AML-193 (cell line): Measurements from ENCODE around the gene CEP295NL.
A peak's percentile ranks its signal among the peaks of the same experiment; 100 is the strongest.
"Not testable (repeated sequence)": the region's sequence is repeated elsewhere in the genome, so short reads cannot be mapped to it uniquely, and the experiment has no call there.

Experiments
- DNase-seq, 2 experiments: peaks; one replicate each; lab custom pipeline; 2025; lab: John Stamatoyannopoulos, UW

CEP295NL gene

GRCh38 chr17:78903101-78903779 is at the start of gene CEP295NL:
Gene CEP295NL, minus strand, starts transcription at chr17:78903201. Its CDS starts 1,373 bp downstream, at chr17:78901828.
- DNase-seq, result no peak

- DNase-seq, result no peak
Observed at GRCh38 chr17:78952706-78953105, 49.7 kb upstream of the CEP295NL start.

- DNase-seq, result no peak
Observed at GRCh38 chr17:78951967-78952551, 49.1 kb upstream of the CEP295NL start.

- no peak for DNase-seq
Observed at GRCh38 chr17:78950870-78951269, 47.9 kb upstream of the CEP295NL start.

GRCh38 chr17:78947235-78948149 is 44.5 kb upstream of the CEP295NL start:
- DNase-seq, result no peak

- DNase-seq, result no peak
Observed at GRCh38 chr17:78946631-78947030, 43.6 kb upstream of the CEP295NL start.

GRCh38 chr17:78946131-78946530 is 43.1 kb upstream of the CEP295NL start:
- DNase-seq, result no peak

- not testable (repeated sequence) for DNase-seq
Observed at GRCh38 chr17:78945455-78945854, 42.5 kb upstream of the CEP295NL start.

- DNase-seq, result no peak
Observed at GRCh38 chr17:78944956-78945355, 42.0 kb upstream of the CEP295NL start.

GRCh38 chr17:78944026-78944425 is 41.0 kb upstream of the CEP295NL start:
- no peak for DNase-seq

- no peak for DNase-seq
Observed at GRCh38 chr17:78940708-78941107, 37.7 kb upstream of the CEP295NL start.

GRCh38 chr17:78940258-78940657 is 37.3 kb upstream of the CEP295NL start:
- no peak for DNase-seq

- DNase-seq, result no peak
Observed at GRCh38 chr17:78939615-78940014, 36.6 kb upstream of the CEP295NL start.

- DNase-seq, result no peak
Observed at GRCh38 chr17:78937561-78937960, 34.6 kb upstream of the CEP295NL start.

GRCh38 chr17:78935419-78936323 is 32.7 kb upstream of the CEP295NL start:
- no peak for DNase-seq

- DNase-seq, result no peak
Observed at GRCh38 chr17:78934681-78935418, 31.8 kb upstream of the CEP295NL start.

- no peak for DNase-seq
Observed at GRCh38 chr17:78933959-78934568, 31.1 kb upstream of the CEP295NL start.

- DNase-seq, result peak; percentile 61 to 77
Observed at GRCh38 chr17:78933025-78933958, 30.3 kb upstream of the CEP295NL start.
